SIG-M5 (cell line): ENCODE results near the gene BSDC1.
"Not testable (repeated sequence)": the region's sequence is repeated elsewhere in the genome, so short reads cannot be mapped to it uniquely, and the experiment has no call there.

Experiments
- DNase-seq: peaks from one replicate; lab custom pipeline; 2025; lab: John Stamatoyannopoulos, UW

BSDC1 gene

GRCh38 chr1:32394141-32394889 lies at the start of gene BSDC1:
BSDC1 (minus strand) TSS chr1:32394441; CDS start chr1:32394414, 27 bp downstream.
- DNase-seq: peak; percentile 87

GRCh38 chr1:32441467-32441866 lies 47.2 kb upstream of the BSDC1 start:
- not testable (repeated sequence) for DNase-seq

GRCh38 chr1:32438777-32439176 lies 44.5 kb upstream of the BSDC1 start:
- not testable (repeated sequence) for DNase-seq

- no peak for DNase-seq
These were observed 43.9 kb upstream of the BSDC1 start for GRCh38 chr1:32438136-32438535.

- no peak for DNase-seq
These were observed 37.6 kb upstream of the BSDC1 start for GRCh38 chr1:32431736-32432400.

GRCh38 chr1:32427264-32427963 lies 33.2 kb upstream of the BSDC1 start:
- no peak for DNase-seq

- no peak for DNase-seq
These were observed 32.4 kb upstream of the BSDC1 start for GRCh38 chr1:32426489-32427255.

GRCh38 chr1:32421775-32422174 lies 27.5 kb upstream of the BSDC1 start:
- no peak for DNase-seq

- DNase-seq: no peak
These were observed 20.1 kb upstream of the BSDC1 start for GRCh38 chr1:32414186-32414886.

GRCh38 chr1:32413507-32414185 lies 19.4 kb upstream of the BSDC1 start:
- DNase-seq: no peak

GRCh38 chr1:32411261-32411660 lies 17.0 kb upstream of the BSDC1 start:
- no peak for DNase-seq

- DNase-seq: no peak
These were observed 12.4 kb upstream of the BSDC1 start for GRCh38 chr1:32406629-32407111.

GRCh38 chr1:32405672-32406467 lies 11.6 kb upstream of the BSDC1 start:
- no peak for DNase-seq

GRCh38 chr1:32404946-32405345 lies 10.7 kb upstream of the BSDC1 start:
- DNase-seq: no peak

- DNase-seq: no peak
These were observed 6.8 kb upstream of the BSDC1 start for GRCh38 chr1:32400876-32401631.

- no peak for DNase-seq
These were observed 5.6 kb upstream of the BSDC1 start for GRCh38 chr1:32399843-32400242.

- no peak for DNase-seq
These were observed 4.2 kb upstream of the BSDC1 start for GRCh38 chr1:32398401-32398800.

GRCh38 chr1:32396524-32396923 lies 2.3 kb upstream of the BSDC1 start:
- not testable (repeated sequence) for DNase-seq

- no peak for DNase-seq
These were observed 720 bp upstream of the BSDC1 start for GRCh38 chr1:32394890-32395432.
